Measurements from ENCODE around the gene OSBPL1A.
A peak's percentile ranks its signal among the peaks of the same experiment; 100 is the strongest.

DNA sequence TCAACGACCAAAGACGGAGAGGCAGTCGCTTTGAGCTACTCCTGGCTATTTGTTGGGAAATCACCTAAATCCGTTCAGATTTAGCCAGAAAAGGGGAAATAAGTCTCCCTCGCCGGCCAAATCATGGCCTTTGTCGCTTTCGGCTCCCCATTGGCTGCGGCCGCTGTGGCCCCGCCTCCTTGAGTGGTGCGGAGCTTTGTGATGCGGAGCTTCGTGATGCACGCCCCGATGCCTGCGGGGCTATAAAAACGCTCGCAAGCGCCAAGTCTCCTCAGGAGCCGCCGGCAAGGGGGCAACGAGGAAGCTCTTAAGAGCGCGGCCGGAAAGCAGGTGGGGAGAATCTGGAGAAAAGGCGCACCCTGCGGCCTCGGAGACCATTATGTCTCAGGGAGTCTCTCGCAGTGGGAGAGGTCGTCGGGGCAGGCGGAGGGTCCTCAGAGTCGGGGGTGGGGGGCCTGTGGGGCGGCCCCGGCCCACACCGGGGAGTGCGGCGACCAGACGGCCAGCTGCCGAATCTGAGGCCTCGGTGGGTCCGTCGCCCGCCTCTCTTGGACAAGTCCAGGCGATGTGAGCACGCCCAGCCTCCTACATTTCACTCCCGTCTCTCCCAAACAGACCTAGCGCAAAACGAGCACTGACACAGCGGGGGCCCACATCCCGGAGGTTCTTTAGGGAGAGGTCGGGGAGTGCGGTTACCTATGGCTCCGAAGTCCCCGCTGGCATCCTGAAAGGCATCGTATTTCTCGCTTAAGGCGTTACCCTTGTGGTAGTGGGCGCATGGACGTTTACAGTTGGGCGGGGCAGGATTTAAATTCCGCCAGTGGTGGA is 258.6 kb downstream of the OSBPL1A start, which contains the start of gene CABYR:
- TF ChIP-seq CHD4 (IDR thresholded peaks at IDR 0.05; ENCODE audit: borderline replicate concordance) (no peak), CBX8 (IDR thresholded peaks at IDR 0.05) (no peak), RFX5 (IDR thresholded peaks at IDR 0.05) (no peak), POLR2A (IDR thresholded peaks at IDR 0.05; ENCODE audit: low read length) (peak; percentile 98), HMGXB4 (CRISPR knock-in tag; IDR thresholded peaks at IDR 0.05; ENCODE audit: borderline replicate concordance) (no peak), EP300 (IDR thresholded peaks at IDR 0.05) (no peak), ZFP36 (IDR thresholded peaks at IDR 0.05; ENCODE audit: borderline replicate concordance, partially characterized antibody) (no peak), HOXB5 (CRISPR knock-in tag; IDR thresholded peaks at IDR 0.05) (no peak), PHF8 (IDR thresholded peaks at IDR 0.05; ENCODE audit: borderline replicate concordance, low read depth) (peak; percentile 88), EHMT2 (IDR thresholded peaks at IDR 0.05; ENCODE audit: low read depth) (no peak), HDAC2 (IDR thresholded peaks at IDR 0.05) (no peak)
- TF ChIP-seq, protein P1, sequence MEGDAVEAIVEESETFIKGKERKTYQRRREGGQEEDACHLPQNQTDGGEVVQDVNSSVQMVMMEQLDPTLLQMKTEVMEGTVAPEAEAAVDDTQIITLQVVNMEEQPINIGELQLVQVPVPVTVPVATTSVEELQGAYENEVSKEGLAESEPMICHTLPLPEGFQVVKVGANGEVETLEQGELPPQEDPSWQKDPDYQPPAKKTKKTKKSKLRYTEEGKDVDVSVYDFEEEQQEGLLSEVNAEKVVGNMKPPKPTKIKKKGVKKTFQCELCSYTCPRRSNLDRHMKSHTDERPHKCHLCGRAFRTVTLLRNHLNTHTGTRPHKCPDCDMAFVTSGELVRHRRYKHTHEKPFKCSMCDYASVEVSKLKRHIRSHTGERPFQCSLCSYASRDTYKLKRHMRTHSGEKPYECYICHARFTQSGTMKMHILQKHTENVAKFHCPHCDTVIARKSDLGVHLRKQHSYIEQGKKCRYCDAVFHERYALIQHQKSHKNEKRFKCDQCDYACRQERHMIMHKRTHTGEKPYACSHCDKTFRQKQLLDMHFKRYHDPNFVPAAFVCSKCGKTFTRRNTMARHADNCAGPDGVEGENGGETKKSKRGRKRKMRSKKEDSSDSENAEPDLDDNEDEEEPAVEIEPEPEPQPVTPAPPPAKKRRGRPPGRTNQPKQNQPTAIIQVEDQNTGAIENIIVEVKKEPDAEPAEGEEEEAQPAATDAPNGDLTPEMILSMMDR (IDR thresholded peaks at IDR 0.05): no peak
- TF ChIP-seq, protein P2, sequence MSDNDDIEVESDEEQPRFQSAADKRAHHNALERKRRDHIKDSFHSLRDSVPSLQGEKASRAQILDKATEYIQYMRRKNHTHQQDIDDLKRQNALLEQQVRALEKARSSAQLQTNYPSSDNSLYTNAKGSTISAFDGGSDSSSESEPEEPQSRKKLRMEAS (IDR thresholded peaks at IDR 0.05): peak; percentile 36; the same call in 1 of the 2 replicates
- TF ChIP-seq, protein P3, sequence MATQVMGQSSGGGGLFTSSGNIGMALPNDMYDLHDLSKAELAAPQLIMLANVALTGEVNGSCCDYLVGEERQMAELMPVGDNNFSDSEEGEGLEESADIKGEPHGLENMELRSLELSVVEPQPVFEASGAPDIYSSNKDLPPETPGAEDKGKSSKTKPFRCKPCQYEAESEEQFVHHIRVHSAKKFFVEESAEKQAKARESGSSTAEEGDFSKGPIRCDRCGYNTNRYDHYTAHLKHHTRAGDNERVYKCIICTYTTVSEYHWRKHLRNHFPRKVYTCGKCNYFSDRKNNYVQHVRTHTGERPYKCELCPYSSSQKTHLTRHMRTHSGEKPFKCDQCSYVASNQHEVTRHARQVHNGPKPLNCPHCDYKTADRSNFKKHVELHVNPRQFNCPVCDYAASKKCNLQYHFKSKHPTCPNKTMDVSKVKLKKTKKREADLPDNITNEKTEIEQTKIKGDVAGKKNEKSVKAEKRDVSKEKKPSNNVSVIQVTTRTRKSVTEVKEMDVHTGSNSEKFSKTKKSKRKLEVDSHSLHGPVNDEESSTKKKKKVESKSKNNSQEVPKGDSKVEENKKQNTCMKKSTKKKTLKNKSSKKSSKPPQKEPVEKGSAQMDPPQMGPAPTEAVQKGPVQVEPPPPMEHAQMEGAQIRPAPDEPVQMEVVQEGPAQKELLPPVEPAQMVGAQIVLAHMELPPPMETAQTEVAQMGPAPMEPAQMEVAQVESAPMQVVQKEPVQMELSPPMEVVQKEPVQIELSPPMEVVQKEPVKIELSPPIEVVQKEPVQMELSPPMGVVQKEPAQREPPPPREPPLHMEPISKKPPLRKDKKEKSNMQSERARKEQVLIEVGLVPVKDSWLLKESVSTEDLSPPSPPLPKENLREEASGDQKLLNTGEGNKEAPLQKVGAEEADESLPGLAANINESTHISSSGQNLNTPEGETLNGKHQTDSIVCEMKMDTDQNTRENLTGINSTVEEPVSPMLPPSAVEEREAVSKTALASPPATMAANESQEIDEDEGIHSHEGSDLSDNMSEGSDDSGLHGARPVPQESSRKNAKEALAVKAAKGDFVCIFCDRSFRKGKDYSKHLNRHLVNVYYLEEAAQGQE (IDR thresholded peaks at IDR 0.05): peak; percentile 27; the same call in 1 of the 2 replicates
